Activated T-helper 17 cell treated with anti-CD3 and anti-CD28 coated beads, Interleukin-2, amount 50 U/mL, for 72 hours (primary cell): Measurements from ENCODE around the gene STX16. TPM values are rescaled to one million over a fixed set of nuclear protein-coding genes. Genes with fewer than 3 reads are reported as not detected.

Experiments used
- ATAC-seq: fragments of 150-1000 bp; cut with Tn5 transposase; replicated peaks from 2 replicates; pipeline ENCODE4 v1.10.0; 2021; ENCODE audit warnings: mild to moderate bottlenecking, moderate library complexity
- H3K27ac Mint-ChIP-seq: one replicate; pipeline ENCODE4 v1.8.0; 2022; ENCODE audit warnings: mixed read lengths
- H3K27me3 Mint-ChIP-seq: one replicate; pipeline ENCODE4 v1.8.0; 2022; ENCODE audit warnings: mixed read lengths
- H3K36me3 Mint-ChIP-seq: one replicate; pipeline ENCODE4 v1.8.0; 2022; ENCODE audit warnings: low read depth, mild to moderate bottlenecking, mixed read lengths
- H3K4me1 Mint-ChIP-seq: one replicate; pipeline ENCODE4 v1.8.0; 2022; ENCODE audit warnings: mixed read lengths
- H3K4me3 Mint-ChIP-seq: one replicate; pipeline ENCODE4 v1.8.0; 2022; ENCODE audit warnings: mild to moderate bottlenecking, mixed read lengths
- H3K9me3 Mint-ChIP-seq: one replicate; pipeline ENCODE4 v1.8.0; 2022; ENCODE audit warnings: mixed read lengths
- total RNA-seq, 2 donors: library from RNA; stranded (reverse); gene quantifications; one replicate each; pipeline ENCODE4 v1.2.3, GENCODE V29; 2022

STX16 gene
- total RNA-seq, 2 donors from 2014 or later = 95.3 to 130 TPM

DNA sequence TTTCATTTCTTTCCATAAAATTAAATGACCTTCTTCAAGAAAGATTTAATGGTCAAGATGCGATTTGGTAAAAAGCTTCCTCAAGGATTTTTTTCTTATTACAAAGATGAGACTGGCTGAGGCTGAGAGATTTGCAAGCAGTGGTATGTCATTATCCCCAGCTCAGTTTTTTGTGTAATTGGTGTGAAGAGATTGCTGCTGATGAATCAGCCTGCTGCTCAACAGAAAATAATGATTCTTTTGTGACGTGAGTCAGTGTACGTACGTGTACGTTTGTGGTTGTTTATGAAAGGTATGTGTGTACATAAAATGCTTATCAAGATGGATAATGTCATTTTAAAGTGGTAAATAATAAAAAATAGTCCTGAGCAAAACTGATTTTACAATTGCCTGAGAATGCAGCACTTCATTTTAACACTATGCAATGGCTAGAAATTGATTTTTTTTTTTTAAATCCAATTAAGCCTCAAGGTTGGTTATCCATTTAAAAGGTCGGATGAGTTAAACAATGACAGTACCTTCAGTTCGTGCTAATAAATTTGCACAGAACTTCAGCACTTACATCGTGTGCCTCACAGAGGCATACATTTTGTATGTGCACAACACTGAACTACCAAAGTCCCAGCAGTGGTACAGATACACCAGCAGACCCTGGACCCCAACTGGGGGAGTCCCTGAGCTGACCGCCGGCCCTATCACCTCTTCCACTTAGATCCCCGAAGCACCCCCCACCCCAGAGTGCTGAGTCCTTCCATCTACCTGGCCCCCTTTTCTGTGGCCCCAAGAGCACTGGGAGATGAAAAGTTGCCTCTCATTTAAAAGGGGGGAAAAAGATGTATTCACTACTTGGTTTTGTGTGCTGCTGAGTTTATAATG lies 31.8 kb downstream of the STX16 start:
- no peaks in the 10 kb centered on the region for H3K27me3 Mint-ChIP-seq
- peaks cover 5% of the 10 kb centered on the region for H3K4me1 Mint-ChIP-seq
- H3K9me3 Mint-ChIP-seq = no peaks in the 10 kb centered on the region
- no peak for ATAC-seq
- H3K36me3 Mint-ChIP-seq = peaks cover 56% of the 10 kb centered on the region
- no peak overlapping the region for H3K4me3 Mint-ChIP-seq
- no peak overlapping the region for H3K27ac Mint-ChIP-seq

DNA sequence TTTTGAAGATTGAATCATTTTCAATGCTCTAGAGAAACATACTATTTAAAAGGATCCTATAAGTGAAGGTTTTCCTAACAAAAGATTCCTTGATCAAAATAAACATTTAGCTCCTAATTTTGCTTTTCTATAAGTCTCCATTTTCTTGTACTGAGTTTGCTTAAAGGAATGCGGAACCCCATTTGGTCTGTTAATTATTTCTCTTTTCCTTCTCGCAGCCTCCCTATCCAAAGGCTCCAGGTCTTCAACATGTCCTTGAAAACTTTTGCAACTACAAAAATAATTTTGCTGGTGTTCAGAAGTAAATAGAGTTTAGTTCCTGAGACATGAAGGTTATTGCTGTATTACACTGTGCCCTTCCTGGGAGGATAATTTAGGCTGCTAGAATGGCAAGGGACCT lies 33.2 kb downstream of the STX16 start:
- Mint-ChIP-seq H3K4me1 (no peaks in the 10 kb centered on the region), H3K27me3 (no peaks in the 10 kb centered on the region), H3K27ac (no peak overlapping the region), H3K9me3 (no peaks in the 10 kb centered on the region), H3K36me3 (peaks cover 43% of the 10 kb centered on the region), H3K4me3 (no peak overlapping the region)
- ATAC-seq = no peak

DNA sequence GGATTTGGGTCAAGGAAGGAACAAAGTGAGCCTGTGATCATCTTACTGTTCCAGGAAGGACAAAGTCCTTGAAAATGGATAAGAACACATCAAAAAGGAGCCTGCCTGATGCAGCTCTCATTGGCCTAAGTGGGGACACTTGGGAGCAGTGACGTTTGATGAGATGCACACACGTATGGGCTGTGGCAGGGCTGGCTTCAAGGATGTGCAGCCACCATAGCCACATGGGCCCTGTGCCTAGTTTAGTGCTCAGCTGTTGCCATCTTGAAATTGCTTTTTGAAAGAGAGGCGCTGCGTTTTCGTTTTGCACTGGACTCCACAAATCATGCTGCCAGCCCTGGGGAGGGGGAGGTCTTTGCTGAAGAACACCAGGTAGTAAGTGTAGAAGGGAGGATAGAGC lies 34.9 kb downstream of the STX16 start:
- Mint-ChIP-seq H3K36me3 (peaks cover 27% of the 10 kb centered on the region), H3K9me3 (no peaks in the 10 kb centered on the region), H3K4me1 (peaks cover 5% of the 10 kb centered on the region), H3K27me3 (no peaks in the 10 kb centered on the region), H3K4me3 (no peak overlapping the region), H3K27ac (peak overlapping the region; percentile 2)
- no peak for ATAC-seq

DNA sequence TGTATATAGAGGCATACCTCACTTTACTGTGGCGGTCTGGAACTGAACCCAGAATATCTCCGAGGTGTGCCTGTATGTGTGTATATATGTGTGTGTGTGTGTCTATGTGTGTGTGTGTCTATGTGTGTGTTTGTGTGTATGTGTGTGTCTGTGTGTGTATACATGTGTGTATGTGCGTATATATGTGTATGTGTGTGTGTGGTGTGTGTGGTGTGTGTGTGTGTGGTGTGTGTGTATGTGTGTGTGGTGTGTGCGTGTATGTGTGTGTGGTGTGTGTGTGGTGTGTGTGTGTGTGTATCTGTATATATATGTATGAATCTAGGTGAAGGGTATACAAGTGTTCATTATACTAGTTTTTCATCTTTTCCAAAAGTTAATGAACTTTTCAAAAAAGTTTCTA lies 37.3 kb downstream of the STX16 start:
- Mint-ChIP-seq H3K4me3 (no peak overlapping the region), H3K27me3 (no peaks in the 10 kb centered on the region), H3K9me3 (no peaks in the 10 kb centered on the region), H3K4me1 (peaks cover 6% of the 10 kb centered on the region), H3K36me3 (peaks cover 14% of the 10 kb centered on the region), H3K27ac (no peak overlapping the region)
- ATAC-seq = no peak

DNA sequence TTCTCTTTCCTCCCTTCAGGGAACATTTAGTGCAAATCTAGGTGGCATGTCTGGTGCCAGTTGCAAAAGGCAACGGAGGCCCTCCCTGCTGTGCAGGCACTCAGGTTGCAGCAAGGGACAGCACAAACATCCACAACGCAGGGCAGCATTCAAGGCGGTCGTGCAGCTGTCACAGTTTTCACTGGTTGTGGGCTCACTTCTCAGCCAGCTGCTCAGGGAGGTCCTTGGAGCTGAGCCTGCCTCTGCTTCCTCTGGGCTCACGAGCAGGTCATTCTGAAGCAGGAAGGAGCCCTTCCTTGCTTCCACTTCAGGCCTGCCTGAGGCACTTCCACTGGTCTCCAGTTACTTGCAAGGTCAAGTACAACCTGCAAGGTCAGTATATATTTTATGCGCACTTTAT lies 37.8 kb downstream of the STX16 start:
- peak overlapping the region; percentile 15 for H3K27ac Mint-ChIP-seq
- no peaks in the 10 kb centered on the region for H3K9me3 Mint-ChIP-seq
- H3K4me1 Mint-ChIP-seq = peaks cover 6% of the 10 kb centered on the region
- no peak for ATAC-seq
- H3K4me3 Mint-ChIP-seq = no peak overlapping the region
- H3K36me3 Mint-ChIP-seq = peaks cover 14% of the 10 kb centered on the region
- H3K27me3 Mint-ChIP-seq = no peaks in the 10 kb centered on the region

DNA sequence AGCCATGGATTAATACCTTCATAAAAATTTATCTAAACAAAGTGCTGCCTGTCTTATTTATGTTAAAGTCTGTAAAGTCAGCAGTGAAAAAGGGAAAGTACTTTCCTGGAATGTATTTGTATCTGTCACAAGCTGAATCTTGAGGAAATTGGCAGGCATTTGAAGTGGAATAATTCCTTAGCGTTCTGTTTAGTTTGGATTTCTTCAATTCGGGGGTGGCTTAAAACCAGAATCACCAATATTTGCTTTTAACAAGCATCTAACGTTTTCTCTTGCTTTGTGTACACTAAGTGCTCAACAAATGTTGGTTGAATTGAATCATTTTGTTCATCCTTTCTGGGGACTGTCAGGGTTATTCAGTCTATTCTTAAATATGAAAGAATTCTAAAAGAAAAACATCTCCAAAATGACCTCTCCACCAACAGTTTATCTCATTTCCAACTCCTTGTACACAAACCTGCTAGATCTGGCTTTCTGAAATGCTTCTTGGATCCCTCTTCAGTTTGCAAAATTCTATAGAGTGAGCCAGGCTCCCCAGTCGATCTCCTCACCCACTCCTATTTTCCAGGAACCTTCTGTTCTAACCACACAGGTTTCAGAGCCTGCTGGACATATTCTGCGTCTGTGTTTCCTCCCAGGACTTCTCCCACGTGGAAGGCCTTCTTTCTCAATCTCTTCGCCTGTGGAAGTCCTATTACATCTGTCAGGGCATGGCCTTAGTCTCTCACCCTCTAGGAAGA lies 39.5 kb downstream of the STX16 start:
- peak overlapping the region; percentile 95 for H3K27ac Mint-ChIP-seq
- H3K9me3 Mint-ChIP-seq = no peaks in the 10 kb centered on the region
- no peak for ATAC-seq
- no peaks in the 10 kb centered on the region for H3K27me3 Mint-ChIP-seq
- peaks cover 6% of the 10 kb centered on the region for H3K4me1 Mint-ChIP-seq
- peaks cover under 1% of the 10 kb centered on the region for H3K36me3 Mint-ChIP-seq
- peak overlapping the region; percentile 38 for H3K4me3 Mint-ChIP-seq

DNA sequence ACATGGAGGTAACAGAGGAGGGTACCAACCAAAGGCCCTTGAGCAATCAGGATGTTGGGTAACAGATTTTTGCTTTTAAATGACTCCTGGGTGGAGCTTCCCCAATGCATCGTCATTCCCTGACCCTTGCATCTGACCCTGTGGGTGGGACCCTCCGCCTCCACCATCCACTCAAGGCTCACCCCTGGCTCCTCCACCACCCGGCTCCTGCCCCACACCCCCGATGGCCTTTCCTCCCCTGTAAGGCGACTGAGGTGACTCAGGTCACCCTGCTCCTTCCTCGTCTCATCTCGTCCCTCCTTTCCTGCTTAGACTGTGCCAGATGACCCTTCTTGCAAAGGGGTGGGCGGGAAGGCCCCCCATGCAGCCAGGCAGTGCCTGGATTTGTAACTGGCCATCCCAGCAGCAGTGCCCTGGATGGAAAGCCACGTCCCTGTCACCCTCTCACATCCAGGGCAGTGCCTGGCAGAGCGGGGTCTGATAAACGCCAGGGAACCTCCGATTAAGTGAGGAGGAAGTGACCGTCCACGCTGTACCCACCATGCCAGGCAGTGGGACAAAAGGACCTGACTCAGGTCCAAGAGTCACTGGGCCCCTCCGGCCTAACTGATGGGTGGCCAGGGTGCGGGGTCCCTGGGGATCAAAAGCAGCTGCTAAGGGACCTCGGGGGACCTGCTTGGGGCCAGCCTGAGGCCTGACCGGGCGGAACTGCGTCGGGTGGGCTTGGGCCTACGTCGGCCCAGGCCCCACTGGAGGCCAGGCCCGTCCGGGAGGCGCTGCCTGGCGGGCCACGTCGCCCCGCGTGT lies 40.9 kb downstream of the STX16 start:
- Mint-ChIP-seq H3K9me3 (no peaks in the 10 kb centered on the region), H3K4me1 (peaks cover 6% of the 10 kb centered on the region), H3K36me3 (no peaks in the 10 kb centered on the region), H3K27me3 (no peaks in the 10 kb centered on the region), H3K27ac (peak overlapping the region; percentile 84), H3K4me3 (peak overlapping the region; percentile 47)
- ATAC-seq = peak; percentile 0

DNA sequence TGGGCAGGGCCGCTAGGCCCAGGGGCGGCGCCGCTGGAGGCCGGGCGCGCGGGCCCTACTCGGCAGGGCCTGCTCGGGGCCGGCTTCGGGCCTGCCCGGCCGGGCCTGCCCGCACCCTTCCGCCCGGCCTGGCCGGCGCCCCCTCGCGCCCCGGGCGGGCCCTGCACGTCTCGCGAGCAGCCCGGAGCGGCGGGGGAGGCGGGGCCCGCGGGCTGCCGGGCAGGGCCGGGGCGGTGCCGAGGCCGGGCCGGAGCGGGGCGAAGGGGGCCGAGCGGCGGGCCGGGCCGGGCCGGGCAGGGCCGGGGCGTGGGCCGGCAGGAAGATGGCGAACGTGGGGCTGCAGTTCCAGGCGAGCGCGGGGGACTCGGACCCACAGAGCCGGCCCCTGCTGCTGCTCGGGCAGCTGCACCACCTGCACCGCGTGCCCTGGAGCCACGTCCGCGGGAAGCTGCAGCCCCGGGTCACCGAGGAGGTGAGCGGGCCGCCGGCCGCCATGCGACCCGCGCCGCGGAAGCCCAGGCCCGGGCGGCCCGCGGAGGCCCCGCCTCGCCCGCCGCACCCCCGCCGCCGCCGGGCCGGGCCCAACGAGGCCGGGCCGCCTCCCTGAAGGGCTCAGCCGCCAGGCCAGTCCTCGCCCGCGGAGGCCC lies 41.6 kb downstream of the STX16 start, which contains the start of gene NPEPL1:
Gene NPEPL1, plus strand, starts transcription at position 222 of the 647 bp plus-strand sequence. Its CDS starts 101 bp downstream, at position 323.
- Mint-ChIP-seq H3K36me3 (peaks cover 4% of the 10 kb centered on the region), H3K4me1 (peaks cover 6% of the 10 kb centered on the region), H3K27me3 (no peaks in the 10 kb centered on the region), H3K27ac (peak within 1 kb of the TSS; percentile 84), H3K9me3 (no peaks in the 10 kb centered on the region), H3K4me3 (peak within 1 kb of the TSS; percentile 72)
- peak; percentile 97 for ATAC-seq

DNA sequence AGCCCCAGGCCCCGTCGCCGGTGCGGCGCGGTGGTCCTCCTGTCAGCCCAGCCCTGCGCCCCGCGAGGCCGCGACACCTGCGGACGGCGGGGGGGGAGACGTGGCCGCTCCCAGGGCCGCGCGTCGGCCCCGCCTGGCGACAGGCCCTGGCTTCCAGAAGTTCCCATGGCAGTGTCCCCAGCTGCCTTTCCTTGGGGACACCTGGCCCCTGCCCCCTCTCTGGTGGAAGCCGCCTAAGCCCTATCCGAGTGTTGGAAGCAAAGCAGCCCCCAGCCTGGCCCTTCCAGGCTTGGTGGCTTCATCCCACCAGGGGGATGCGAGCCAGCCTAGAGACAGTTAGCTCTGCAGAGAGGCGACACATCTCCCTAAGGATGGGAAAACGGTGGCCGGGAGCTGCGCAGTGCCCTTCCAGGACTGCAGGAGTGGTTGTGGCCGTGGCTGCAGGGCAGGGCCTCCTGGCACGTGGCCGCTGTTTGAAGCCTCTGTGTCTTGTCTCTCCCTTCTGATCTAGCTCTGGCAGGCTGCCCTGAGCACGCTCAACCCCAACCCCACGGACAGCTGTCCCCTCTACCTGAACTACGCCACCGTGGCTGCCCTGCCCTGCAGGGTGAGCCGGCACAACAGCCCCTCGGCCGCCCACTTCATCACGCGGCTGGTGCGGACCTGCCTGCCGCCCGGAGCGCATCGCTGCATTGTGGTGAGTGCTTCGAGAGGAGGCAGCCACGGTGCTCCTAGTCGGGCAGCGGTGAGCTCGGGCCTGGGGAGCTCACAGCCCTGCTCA lies 42.3 kb downstream of the STX16 start:
- no peaks in the 10 kb centered on the region for H3K9me3 Mint-ChIP-seq
- H3K4me1 Mint-ChIP-seq = peaks cover 9% of the 10 kb centered on the region
- no peak for ATAC-seq

DNA sequence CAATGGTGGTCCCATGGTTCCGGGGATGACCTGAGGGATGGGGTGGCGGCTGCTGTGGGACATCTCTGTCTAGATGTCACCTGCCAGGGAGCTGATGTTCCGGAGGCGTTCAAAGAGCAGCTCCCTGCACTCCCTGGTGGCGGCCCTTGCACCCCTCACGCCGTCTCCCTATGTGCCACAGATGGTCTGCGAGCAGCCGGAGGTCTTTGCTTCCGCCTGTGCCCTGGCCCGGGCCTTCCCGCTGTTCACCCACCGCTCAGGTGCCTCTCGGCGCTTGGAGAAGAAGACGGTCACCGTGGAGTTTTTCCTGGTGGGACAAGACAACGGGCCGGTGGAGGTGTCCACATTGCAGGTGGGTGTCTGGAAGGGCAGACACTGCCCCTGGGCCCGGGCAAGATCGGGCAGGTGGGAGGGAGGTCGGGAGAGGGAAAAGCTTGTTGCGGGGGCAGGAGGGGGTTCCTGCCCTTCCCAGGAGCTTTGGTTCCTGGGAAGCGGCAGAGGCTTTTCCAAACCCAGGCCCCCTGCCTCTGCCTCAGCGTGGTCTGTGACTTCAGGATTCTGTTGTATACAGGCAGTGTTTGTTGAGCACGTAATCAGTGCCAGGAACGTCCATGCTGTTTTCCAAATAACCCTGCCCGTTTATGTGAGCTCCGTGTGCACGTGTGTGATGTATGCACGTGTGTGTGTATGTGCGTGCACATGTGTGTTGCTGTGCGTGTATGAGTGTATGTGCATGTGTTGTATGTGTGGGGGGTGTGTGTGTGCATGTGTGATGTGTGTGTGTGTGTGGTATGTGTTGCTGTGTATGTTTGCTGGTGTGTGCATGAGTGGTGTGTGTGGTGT lies 43.4 kb downstream of the STX16 start:
- ATAC-seq = no peak
- Mint-ChIP-seq H3K27me3 (no peaks in the 10 kb centered on the region), H3K9me3 (no peaks in the 10 kb centered on the region), H3K4me1 (peaks cover 9% of the 10 kb centered on the region), H3K27ac (no peak overlapping the region), H3K36me3 (peaks cover 14% of the 10 kb centered on the region), H3K4me3 (peak overlapping the region; percentile 72)

More for the DNA sequence above, 42.3 kb downstream of the STX16 start:
- H3K36me3 Mint-ChIP-seq = peaks cover 11% of the 10 kb centered on the region
- H3K4me3 Mint-ChIP-seq = peak overlapping the region; percentile 72
- no peaks in the 10 kb centered on the region for H3K27me3 Mint-ChIP-seq
- peak overlapping the region; percentile 75 for H3K27ac Mint-ChIP-seq

DNA sequence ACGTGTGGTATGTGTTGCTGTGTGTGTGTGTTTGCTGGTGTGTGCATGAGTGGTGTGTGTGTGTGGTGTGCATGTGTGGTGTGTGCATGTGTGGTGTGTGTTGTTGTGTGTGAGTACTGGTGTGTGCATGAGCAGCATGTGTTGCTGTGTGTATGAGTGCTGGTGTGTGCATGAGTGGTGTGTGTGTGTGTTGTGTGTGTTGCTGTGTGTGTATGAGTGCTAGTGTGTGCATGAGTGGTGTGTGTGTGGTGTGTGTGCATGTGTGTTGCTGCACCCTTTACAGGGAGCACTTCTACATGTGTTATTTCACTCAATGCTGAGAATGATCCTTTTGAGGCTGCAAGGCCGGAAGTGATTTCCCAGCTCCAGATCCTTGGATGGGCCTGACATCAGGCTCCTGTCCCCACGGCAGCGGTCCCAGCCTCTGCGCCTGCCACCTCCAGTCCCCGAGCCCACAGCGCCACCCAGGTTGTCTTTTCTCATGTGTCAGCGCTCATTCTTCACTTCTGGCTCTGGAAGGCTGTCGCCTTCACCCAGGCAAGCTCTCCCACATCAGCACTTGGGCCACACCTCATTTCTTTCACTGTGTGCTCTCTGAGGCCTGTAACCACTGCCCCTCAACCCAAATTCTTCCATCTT lies 44.1 kb downstream of the STX16 start:
- Mint-ChIP-seq H3K9me3 (no peaks in the 10 kb centered on the region), H3K27me3 (no peaks in the 10 kb centered on the region), H3K36me3 (peaks cover 18% of the 10 kb centered on the region), H3K27ac (no peak overlapping the region), H3K4me1 (peaks cover 9% of the 10 kb centered on the region), H3K4me3 (no peak overlapping the region)
- no peak for ATAC-seq

DNA sequence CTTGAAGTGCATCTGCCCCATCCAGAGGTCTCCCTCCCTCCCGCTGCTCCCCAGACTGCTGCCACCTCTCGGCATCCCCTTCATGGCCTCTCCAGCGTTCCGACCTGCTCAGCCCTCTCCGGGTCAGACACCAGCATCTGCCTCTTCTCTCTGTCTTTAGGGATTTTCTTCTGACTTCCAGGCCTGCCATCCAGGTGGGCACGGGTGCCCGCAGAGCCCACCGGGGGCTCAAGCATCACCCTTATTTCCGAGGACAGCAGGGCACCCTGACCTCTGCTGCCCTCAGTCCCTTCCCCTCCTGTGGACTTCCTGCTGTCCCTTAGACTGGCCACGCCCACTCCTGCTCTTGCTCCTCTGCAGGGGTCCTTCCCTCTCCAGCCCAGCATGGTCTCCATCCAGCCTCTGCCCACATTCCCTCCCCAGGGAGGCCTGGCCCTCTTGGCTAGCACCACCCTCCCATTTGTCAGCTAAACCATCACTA lies 44.9 kb downstream of the STX16 start:
- Mint-ChIP-seq H3K36me3 (peaks cover 25% of the 10 kb centered on the region), H3K27ac (no peak overlapping the region), H3K9me3 (no peaks in the 10 kb centered on the region), H3K4me3 (no peak overlapping the region), H3K27me3 (no peaks in the 10 kb centered on the region), H3K4me1 (peaks cover 5% of the 10 kb centered on the region)
- ATAC-seq = no peak
